ENCODE data around the gene REEP1. TPM values are rescaled to one million over a fixed set of nuclear protein-coding genes. Genes with fewer than 3 reads are reported as not detected.
A peak's percentile ranks its signal among the peaks of the same experiment; 100 is the strongest.

REEP1 gene
- total and polyA plus RNA-seq, 9 of the 15 experiments (the other 6 are each of a cell fraction or from before 2014, with no cell fraction given): 0.11 to 0.67 (median 0.13) TPM

- TF ChIP-seq ZNF655 (CRISPR knock-in tag; IDR thresholded peaks at IDR 0.05) (no peak), ZNF431 (CRISPR knock-in tag; IDR thresholded peaks at IDR 0.05) (no peak), HSF4 (CRISPR knock-in tag; IDR thresholded peaks at IDR 0.05; ENCODE audit: borderline replicate concordance) (no peak)
- TF ChIP-seq, protein P1, sequence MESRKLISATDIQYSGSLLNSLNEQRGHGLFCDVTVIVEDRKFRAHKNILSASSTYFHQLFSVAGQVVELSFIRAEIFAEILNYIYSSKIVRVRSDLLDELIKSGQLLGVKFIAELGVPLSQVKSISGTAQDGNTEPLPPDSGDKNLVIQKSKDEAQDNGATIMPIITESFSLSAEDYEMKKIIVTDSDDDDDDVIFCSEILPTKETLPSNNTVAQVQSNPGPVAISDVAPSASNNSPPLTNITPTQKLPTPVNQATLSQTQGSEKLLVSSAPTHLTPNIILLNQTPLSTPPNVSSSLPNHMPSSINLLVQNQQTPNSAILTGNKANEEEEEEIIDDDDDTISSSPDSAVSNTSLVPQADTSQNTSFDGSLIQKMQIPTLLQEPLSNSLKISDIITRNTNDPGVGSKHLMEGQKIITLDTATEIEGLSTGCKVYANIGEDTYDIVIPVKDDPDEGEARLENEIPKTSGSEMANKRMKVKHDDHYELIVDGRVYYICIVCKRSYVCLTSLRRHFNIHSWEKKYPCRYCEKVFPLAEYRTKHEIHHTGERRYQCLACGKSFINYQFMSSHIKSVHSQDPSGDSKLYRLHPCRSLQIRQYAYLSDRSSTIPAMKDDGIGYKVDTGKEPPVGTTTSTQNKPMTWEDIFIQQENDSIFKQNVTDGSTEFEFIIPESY (CRISPR knock-in tag; IDR thresholded peaks at IDR 0.05): no peak
Observed at GRCh38 chr2:86254576-86255538, 82.6 kb downstream of the REEP1 start (continued).

DNA sequence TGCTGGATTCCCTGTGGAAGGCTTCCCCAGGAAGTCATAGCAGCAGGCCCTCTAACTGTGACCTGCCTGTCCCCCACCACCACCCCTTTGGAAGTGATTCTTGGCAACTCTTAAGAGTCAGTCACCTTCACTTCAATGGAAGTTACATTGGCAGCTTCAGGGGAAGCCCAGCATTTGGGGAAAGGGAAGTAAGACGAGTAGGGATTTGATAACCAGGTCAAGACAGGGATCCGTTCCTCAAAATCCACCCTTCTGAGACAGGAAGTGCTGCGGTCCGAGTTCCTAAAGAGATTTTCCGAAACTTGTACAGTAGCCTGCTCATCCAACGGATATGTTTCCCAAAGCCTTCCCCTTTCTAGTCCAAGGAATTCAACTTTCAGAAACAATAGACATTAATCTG is 84.0 kb downstream of the REEP1 start:
- BruUV-seq (replicated peaks): no TSS peak
- H2AFZ ChIP-seq (ENCODE audit: low read depth, low read length): no peak overlapping the region
- H3K4me1 ChIP-seq (replicated peaks in 1 of 2; ENCODE audit: control insufficient read depth in 2 of 2, insufficient read depth in 2 of 2, low read length in 2 of 2): no peaks in the 10 kb centered on the region
- H3K4me3 ChIP-seq: no peak overlapping the region
- H3K9me1 ChIP-seq (ENCODE audit: control insufficient read depth, insufficient read depth, low read length): no peaks in the 10 kb centered on the region
- peaks cover 33 to 47% of the 10 kb centered on the region in 2 experiments for H3K27me3 ChIP-seq (ENCODE audit: control insufficient read depth in 2 of 2, insufficient read depth in 2 of 2, low read length in 2 of 2)
- ChIA-PET CTCF (ENCODE audit: low intra/inter-chr PET ratio) (no interaction called here), POLR2A (no interaction called here)
- H3K27ac ChIP-seq (ENCODE audit: extremely low read depth, low read depth, low read length): no peak overlapping the region
- intact Hi-C loops (cut with micrococcal nuclease) (no loop called here), in situ Hi-C loops (cut with MboI) (no loop called here)
- WGBS (ENCODE audit: insufficient coverage, low coverage, missing lambda C conversion rate): 1% methylated on average over 6 of the region's 6 CpGs
- no peak overlapping the region for H3K4me2 ChIP-seq (ENCODE audit: insufficient read depth, low read length)
- H3K79me2 ChIP-seq (ENCODE audit: control insufficient read depth, insufficient read depth, low read length): no peaks in the 10 kb centered on the region
- H3K9ac ChIP-seq (ENCODE audit: insufficient read depth in 1 of 2, low read depth in 2 of 2, low read length in 2 of 2): no peak overlapping the region
- ATAC-seq: no peak
- no peak for FAIRE-seq
- TF ChIP-seq CTBP1 (IDR thresholded peaks at IDR 0.05; ENCODE audit: borderline replicate concordance) (no peak), SPI1 (IDR thresholded peaks at IDR 0.05; ENCODE audit: borderline replicate concordance, low read depth, low read length) (peak; percentile 19; the same call in 1 of the 2 replicates)
- H4K20me1 ChIP-seq (replicated peaks; ENCODE audit: control insufficient read depth, insufficient read depth, low read length): no peaks in the 10 kb centered on the region
- no peaks in the 10 kb centered on the region for H3K36me3 ChIP-seq (ENCODE audit: control insufficient read depth, insufficient read depth, low read length)
- no peak for DNase-seq (ENCODE audit: extremely low read depth in 1 of 4, low spot score in 3 of 4)
- H3K9me3 ChIP-seq (replicated peaks; ENCODE audit: control insufficient read depth, insufficient read depth, low read depth, low read length): no peaks in the 10 kb centered on the region
